OCI-LY3 (cell line): ENCODE results near the gene FAT1.

Experiments
- H2AFZ ChIP-seq: fragments of 200-600, 300-600 bp; shearing (Covaris generic); 2 replicates; pipeline ENCODE4 v1.6.0; 2014; ENCODE audit warnings: antibody characterized with exemption, low read depth, low read length
- H3K27ac ChIP-seq: fragments of 200-600, 300-600 bp; sonication (generic); 2 replicates; pipeline ENCODE4 v1.5.1; 2014; ENCODE audit warnings: mild to moderate bottlenecking, low read length, moderate library complexity, mixed read lengths
- H3K27me3 ChIP-seq: fragments of 200-600, 300-600 bp; sonication (generic); 2 replicates; pipeline ENCODE4 v1.6.1; 2014; ENCODE audit warnings: low read depth, low read length, mixed read lengths
- H3K36me3 ChIP-seq: fragments of 200-600, 300-600 bp; sonication (generic); replicated peaks from 2 replicates; pipeline ENCODE3; 2014; ENCODE audit warnings: low read depth, low read length, mixed read lengths
- H3K4me1 ChIP-seq: fragments of 300-600, 200-600 bp; sonication (generic); 2 replicates; pipeline ENCODE4 v1.6.1; 2014; ENCODE audit warnings: low read length, mixed read lengths
- H3K4me2 ChIP-seq: fragments of 200-600, 300-600 bp; sonication (generic); 2 replicates; pipeline ENCODE4 v1.6.1; 2014; ENCODE audit warnings: low read length, mixed read lengths
- H3K4me3 ChIP-seq: fragments of 300-600, 200-600 bp; sonication (generic); 2 replicates; pipeline ENCODE4 v1.5.1; 2014; ENCODE audit warnings: antibody characterized with exemption, mild to moderate bottlenecking, low read length, moderate library complexity
- H3K79me2 ChIP-seq: fragments of 300-600, 200-600 bp; shearing (Covaris generic); 2 replicates; pipeline ENCODE4 v1.6.1; 2014; ENCODE audit warnings: mild to moderate bottlenecking, low read length, mixed read lengths
- H3K9ac ChIP-seq: fragments of 300-600, 200-600 bp; shearing (Covaris generic); 2 replicates; pipeline ENCODE4 v1.6.0; 2014; ENCODE audit warnings: mild to moderate bottlenecking, low read length, moderate library complexity
- H3K9me3 ChIP-seq: fragments of 200-600, 300-600 bp; shearing (Covaris generic); 2 replicates; pipeline ENCODE4 v1.6.1; 2014; ENCODE audit warnings: low read length, mixed read lengths; ENCODE audit not compliant: insufficient read depth
- H4K20me1 ChIP-seq: fragments of 200-600, 300-600 bp; sonication (generic); 2 replicates; pipeline ENCODE4 v1.6.1; 2016; ENCODE audit warnings: low read length, mixed read lengths; ENCODE audit not compliant: insufficient read depth
- CTCF ChIP-seq: fragments of 200-600, 300-600 bp; sonication (generic); IDR thresholded peaks from 2 replicates; pipeline ENCODE4 v1.5.1; 2014; ENCODE audit warnings: antibody characterized with exemption, low read length, low read depth
- EZH2phosphoT487 ChIP-seq: fragments of 200-600 bp; shearing (Covaris generic); IDR thresholded peaks from 2 replicates; pipeline ENCODE4 v1.6.1; 2018; ENCODE audit warnings: antibody characterized with exemption, mixed run types, low read depth

The FAT1 gene

GRCh38 chr4:186728631-186729271 lies 5.1 kb upstream of the FAT1 start:
- Histone ChIP-seq H3K9me3 (no peaks in the 10 kb centered on the region), H4K20me1 (no peaks in the 10 kb centered on the region), H3K27me3 (no peaks in the 10 kb centered on the region), H3K36me3 (no peaks in the 10 kb centered on the region), H3K9ac (no peak overlapping the region), H2AFZ (no peak overlapping the region), H3K27ac (no peak overlapping the region), H3K4me3 (no peak overlapping the region), H3K79me2 (no peaks in the 10 kb centered on the region), H3K4me2 (no peak overlapping the region), H3K4me1 (no peaks in the 10 kb centered on the region)
- no peak for TF ChIP-seq CTCF
- no peak for TF ChIP-seq EZH2phosphoT487

GRCh38 chr4:186727977-186728519 lies 4.4 kb upstream of the FAT1 start:
- Histone ChIP-seq H3K4me1 (no peaks in the 10 kb centered on the region), H3K27ac (no peak overlapping the region), H3K9me3 (no peaks in the 10 kb centered on the region), H3K4me3 (no peak overlapping the region), H3K36me3 (no peaks in the 10 kb centered on the region), H3K4me2 (no peak overlapping the region), H3K27me3 (no peaks in the 10 kb centered on the region), H3K79me2 (no peaks in the 10 kb centered on the region), H4K20me1 (no peaks in the 10 kb centered on the region), H2AFZ (no peak overlapping the region), H3K9ac (no peak overlapping the region)
- TF ChIP-seq EZH2phosphoT487 (no peak), CTCF (no peak)

GRCh38 chr4:186727169-186727976 lies 3.7 kb upstream of the FAT1 start:
- H3K4me1 ChIP-seq = no peaks in the 10 kb centered on the region
- no peak overlapping the region for H2AFZ ChIP-seq
- H3K79me2 ChIP-seq = no peaks in the 10 kb centered on the region
- no peaks in the 10 kb centered on the region for H3K36me3 ChIP-seq
- H3K9ac ChIP-seq = no peak overlapping the region
- no peak overlapping the region for H3K4me2 ChIP-seq
- H3K27me3 ChIP-seq = no peaks in the 10 kb centered on the region
- H4K20me1 ChIP-seq = no peaks in the 10 kb centered on the region
- TF ChIP-seq CTCF (no peak), EZH2phosphoT487 (no peak)
- no peak overlapping the region for H3K4me3 ChIP-seq
- no peak overlapping the region for H3K27ac ChIP-seq
- H3K9me3 ChIP-seq = no peaks in the 10 kb centered on the region

GRCh38 chr4:186726426-186727168 lies 2.9 kb upstream of the FAT1 start:
- no peak for TF ChIP-seq CTCF
- no peak for TF ChIP-seq EZH2phosphoT487
- H3K36me3 ChIP-seq = no peaks in the 10 kb centered on the region
- no peaks in the 10 kb centered on the region for H4K20me1 ChIP-seq
- no peaks in the 10 kb centered on the region for H3K27me3 ChIP-seq
- H3K9ac ChIP-seq = no peak overlapping the region
- H2AFZ ChIP-seq = no peak overlapping the region
- no peak overlapping the region for H3K4me3 ChIP-seq
- H3K4me1 ChIP-seq = no peaks in the 10 kb centered on the region
- no peak overlapping the region for H3K4me2 ChIP-seq
- H3K79me2 ChIP-seq = no peaks in the 10 kb centered on the region
- H3K9me3 ChIP-seq = no peaks in the 10 kb centered on the region
- no peak overlapping the region for H3K27ac ChIP-seq
